A673 (cell line): ENCODE measurements around the gene ZBTB45. TPM values are rescaled to one million over a fixed set of nuclear protein-coding genes. Genes with fewer than 3 reads are reported as not detected.
"Not testable (repeated sequence)": the region's sequence is repeated elsewhere in the genome, so short reads cannot be mapped to it uniquely, and the experiment has no call there.

Experiments used
- BruUV-seq: library from RNA; stranded (reverse); fragments of 400-500 nt; replicated peaks from 2 replicates; lab custom pipeline; 2021; lab: Mats Ljungman, UMichigan
- CTCF ChIA-PET: fragments of 300-600 bp; sonication (Branson Sonifier 250); formaldehyde crosslinking; loops from one replicate; lab custom pipeline; 2022; ENCODE audit warnings: antibody characterized with exemption; lab: Charles Lee
- POLR2A ChIA-PET: fragments of 300-600 bp; sonication (Branson Sonifier 250); formaldehyde crosslinking; loops from one replicate; lab custom pipeline; 2022; ENCODE audit warnings: antibody characterized with exemption; ENCODE audit not compliant: low non-redundant PET; lab: Charles Lee
- DNase-seq: peaks from one replicate; pipeline ENCODE4 v3.0.0-alpha.2; 2015; ENCODE audit warnings: low spot score
- H3K27ac ChIP-seq: fragments of 200-600 bp; sonication (generic); 2 replicates; pipeline ENCODE4 v1.5.1; 2016; ENCODE audit warnings: mixed run types, low read depth, mild to moderate bottlenecking, mixed read lengths, antibody characterized with exemption, low read length; ENCODE audit not compliant: poor library complexity, severe bottlenecking
- H3K27me3 ChIP-seq: fragments of 200-600 bp; sonication (generic); replicated peaks from 2 replicates; pipeline ENCODE4 v1.6.1; 2017; ENCODE audit warnings: mixed run types, low read depth, mild to moderate bottlenecking, mixed read lengths, antibody characterized with exemption, low read length; ENCODE audit not compliant: insufficient read depth, poor library complexity
- H3K36me3 ChIP-seq: fragments of 200-600 bp; sonication (generic); 2 replicates; pipeline ENCODE4 v1.6.1; 2016; ENCODE audit warnings: mixed run types, mild to moderate bottlenecking, mixed read lengths, antibody characterized with exemption, low read length; ENCODE audit not compliant: insufficient read depth, poor library complexity, severe bottlenecking
- H3K4me1 ChIP-seq: fragments of 200-600 bp; sonication (generic); 2 replicates; pipeline ENCODE4 v1.6.1; 2017; ENCODE audit warnings: mixed run types, mild to moderate bottlenecking, mixed read lengths, antibody characterized with exemption, low read length; ENCODE audit not compliant: insufficient read depth, poor library complexity, severe bottlenecking
- H3K4me3 ChIP-seq: fragments of 200-600 bp; sonication (generic); 2 replicates; pipeline ENCODE4 v1.5.1; 2016; ENCODE audit warnings: low read depth, mixed run types, mild to moderate bottlenecking, mixed read lengths, low read length; ENCODE audit not compliant: poor library complexity, severe bottlenecking
- H3K9me3 ChIP-seq: fragments of 200-600 bp; sonication (generic); 2 replicates; pipeline ENCODE4 v1.6.1; 2016; ENCODE audit warnings: mixed run types, low read depth, mild to moderate bottlenecking, mixed read lengths, antibody characterized with exemption, low read length; ENCODE audit not compliant: poor library complexity, severe bottlenecking
- CTCF ChIP-seq: fragments of 300-800, 200-600 bp; sonication (generic); conservative IDR thresholded peaks from 2 replicates; pipeline ENCODE4 v1.5.1; 2017; ENCODE audit warnings: low read depth, mild to moderate bottlenecking, antibody characterized with exemption, low read length, moderate library complexity, mixed read lengths
- EZH2 ChIP-seq: fragments of 200-600 bp; sonication (generic); IDR thresholded peaks from 2 replicates; pipeline ENCODE4 v1.6.1; 2017; ENCODE audit warnings: borderline replicate concordance, low read depth, mild to moderate bottlenecking, mixed read lengths, antibody characterized with exemption, low read length; ENCODE audit not compliant: poor library complexity, severe bottlenecking
- intact Hi-C: fragments of 100-400 bp; cut with micrococcal nuclease; formaldehyde crosslinking; loops from one replicate; pipeline ENCODE4 v1.10.0; 2022; ENCODE audit not compliant: unreplicated experiment
- total RNA-seq: library from RNA; stranded (reverse); gene quantifications from 2 replicates; pipeline ENCODE4 v1.2.3, GENCODE V29; 2021

ZBTB45 gene
- total RNA-seq, 1 experiment from 2014 or later, result 25.0 TPM

- Histone ChIP-seq H3K27ac (no peak overlapping the region), H3K4me1 (peaks cover 2% of the 10 kb centered on the region), H3K4me3 (no peak overlapping the region), H3K27me3 (no peaks in the 10 kb centered on the region), H3K9me3 (no peaks in the 10 kb centered on the region), H3K36me3 (no peaks in the 10 kb centered on the region)
- ChIA-PET POLR2A (no interaction called here), CTCF (no interaction called here)
- no peak for DNase-seq
- BruUV-seq, result no TSS peak
- intact Hi-C loops, result no loop called here
- TF ChIP-seq EZH2 (no peak), CTCF (no peak)
These were observed 9.9 kb downstream of the ZBTB45 start for GRCh38 chr19:58509731-58510083.

GRCh38 chr19:58507602-58508223, 11.9 kb downstream of the ZBTB45 start:
- BruUV-seq, H3K36me3 ChIP-seq, POLR2A ChIA-PET, H3K9me3 ChIP-seq, H3K4me3 ChIP-seq, H3K27me3 ChIP-seq, H3K27ac ChIP-seq, CTCF ChIA-PET, DNase-seq, intact Hi-C loops, H3K4me1 ChIP-seq: not testable (repeated sequence)

GRCh38 chr19:58500242-58500641, 19.4 kb downstream of the ZBTB45 start:
- no peak for DNase-seq
- CTCF ChIA-PET, result interaction anchor here (1.6 kb wide), 1 partner anchor 14 kb away, joined by 6 read pairs; no protein-coding TSS in a partner anchor
- intact Hi-C loops, result no loop called here

GRCh38 chr19:58499021-58499927, 20.3 kb downstream of the ZBTB45 start:
- ChIA-PET POLR2A (no interaction called here), CTCF (interaction anchor here (1.6 kb wide), 1 partner anchor 15 kb away, joined by 6 read pairs; no protein-coding TSS in a partner anchor)
- Histone ChIP-seq H3K36me3 (no peaks in the 10 kb centered on the region), H3K4me3 (peak overlapping the region; percentile 71), H3K4me1 (peaks cover 5% of the 10 kb centered on the region), H3K27me3 (no peaks in the 10 kb centered on the region), H3K27ac (peak overlapping the region; percentile 89), H3K9me3 (no peaks in the 10 kb centered on the region)
- intact Hi-C loops, result no loop called here
- no TSS peak for BruUV-seq
- TF ChIP-seq CTCF (peak; percentile 43; the same call in 1 of the 2 replicates), EZH2 (no peak)
- peak; percentile 100 for DNase-seq

More at GRCh38 chr19:58500242-58500641, 19.4 kb downstream of the ZBTB45 start:
- no TSS peak for BruUV-seq
- H3K36me3 ChIP-seq, result no peaks in the 10 kb centered on the region
- peaks cover 5% of the 10 kb centered on the region for H3K4me1 ChIP-seq
- H3K27ac ChIP-seq, result no peak overlapping the region
- TF ChIP-seq EZH2, result no peak
- no peaks in the 10 kb centered on the region for H3K9me3 ChIP-seq
- H3K27me3 ChIP-seq, result no peaks in the 10 kb centered on the region
- POLR2A ChIA-PET, result no interaction called here
- peak overlapping the region; percentile 71 for H3K4me3 ChIP-seq
